Stimulated activated CD4-positive, alpha-beta T cell treated with anti-CD3 and anti-CD28 coated beads, Interleukin-1b, Interleukin-23, amount 100 ng/mL, for 4 hours (primary cell): ENCODE measurements around the gene CDH20.
"Not testable (repeated sequence)": the region's sequence is repeated elsewhere in the genome, so short reads cannot be mapped to it uniquely, and the experiment has no call there.

Experiments
- DNase-seq, 2 donors: peaks; one replicate each; pipeline ENCODE4 v3.0.0-alpha.2; 2020; ENCODE audit warnings: low read depth in 2 of 2

The CDH20 gene

DNA sequence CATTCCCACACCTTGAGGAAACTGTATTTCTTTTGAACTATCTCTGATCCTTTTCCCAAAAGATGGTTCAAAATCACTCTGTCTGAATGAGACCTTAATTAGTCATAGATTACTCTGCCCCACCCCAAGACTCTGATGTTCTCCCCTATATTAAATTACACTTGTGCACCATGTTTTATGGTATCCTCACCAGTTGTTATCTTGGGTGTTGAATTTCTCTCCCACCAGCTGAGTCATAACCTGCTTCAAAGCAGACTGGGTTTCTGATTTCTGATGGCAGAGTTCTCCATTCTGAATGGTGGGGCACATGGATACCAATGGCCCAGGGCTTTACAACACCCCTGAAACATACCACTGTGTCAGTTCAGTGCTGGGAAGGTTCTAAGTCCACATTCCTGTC lies 15.0 kb downstream of the CDH20 start:
- DNase-seq: no peak

DNA sequence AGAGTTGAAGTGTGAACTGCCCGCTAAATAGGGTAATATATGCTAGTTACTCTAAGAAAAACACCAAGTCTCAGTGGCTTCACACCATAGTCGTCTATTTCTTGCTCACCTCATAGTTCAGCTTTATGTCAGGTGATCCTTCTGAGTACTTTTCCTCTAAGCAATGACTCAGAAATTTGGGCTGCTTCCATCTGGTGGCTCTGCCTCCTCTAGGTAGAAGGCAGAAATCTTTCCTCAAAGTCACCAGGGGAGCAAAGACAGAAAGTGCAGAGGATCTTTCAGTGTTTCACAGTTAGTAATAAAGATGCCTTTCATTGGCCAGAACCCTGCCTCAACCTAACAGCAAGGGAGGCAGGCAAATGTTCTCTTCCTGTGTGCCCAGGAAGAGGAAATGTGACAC lies 17.3 kb downstream of the CDH20 start:
- DNase-seq: no peak

DNA sequence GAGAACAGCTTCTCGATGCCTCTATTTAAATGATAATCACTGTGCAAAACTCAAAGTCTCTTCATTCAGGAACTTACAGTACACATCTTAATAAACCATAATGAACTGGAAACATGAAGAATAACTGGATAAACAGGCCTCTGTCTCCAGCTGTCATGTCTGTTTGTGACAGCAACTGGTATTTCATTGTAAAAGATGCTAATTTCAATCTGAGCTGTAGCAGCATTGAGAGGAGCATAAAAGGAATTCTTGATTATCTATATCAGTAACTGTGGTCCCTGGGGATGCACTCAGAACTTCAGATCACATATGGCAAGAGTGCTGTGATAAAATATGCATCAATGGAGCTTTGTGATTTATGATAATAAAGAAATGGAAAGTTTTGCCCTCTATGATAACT lies 18.8 kb downstream of the CDH20 start:
- DNase-seq: no peak

GRCh38 chr18:61352611-61353010 lies 19.4 kb downstream of the CDH20 start:
- no peak for DNase-seq

- DNase-seq: no peak
These were observed 27.5 kb downstream of the CDH20 start for GRCh38 chr18:61360404-61361383.

DNA sequence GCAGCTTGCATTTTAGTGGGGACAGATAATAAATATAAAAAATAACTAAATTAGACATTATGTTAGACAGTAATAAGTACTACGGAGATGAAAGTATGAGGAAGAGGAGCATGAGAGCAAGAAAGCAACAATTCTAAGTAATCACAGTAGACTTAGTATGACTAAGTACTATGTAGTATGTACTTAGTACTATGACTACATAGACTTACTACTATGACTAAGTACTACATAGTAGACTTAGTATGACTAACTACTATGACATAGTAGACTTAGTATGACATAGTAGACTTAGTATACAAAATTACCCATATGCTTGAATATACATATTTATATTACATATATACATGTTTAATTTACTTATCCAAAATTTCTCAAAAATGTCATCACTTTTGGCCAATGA lies 29.3 kb downstream of the CDH20 start:
- no peak for DNase-seq

DNA sequence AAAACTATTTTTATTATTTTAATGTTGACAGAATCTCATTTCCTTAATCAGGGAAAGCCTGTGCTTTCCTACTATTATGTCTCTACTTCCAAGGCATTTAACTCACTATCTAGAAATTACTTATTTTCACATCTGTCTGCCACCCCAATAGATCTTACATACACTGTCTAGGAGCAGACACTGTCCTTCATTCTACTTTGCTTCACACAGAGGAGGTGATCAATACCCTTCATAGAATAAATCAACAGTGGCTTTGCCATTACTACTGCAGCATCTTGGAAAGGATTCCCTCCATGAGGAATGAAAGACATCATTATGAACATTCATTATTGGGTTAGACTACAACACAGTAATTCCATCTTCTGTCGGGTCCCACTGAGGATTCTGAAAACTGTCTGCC lies 31.7 kb downstream of the CDH20 start:
- DNase-seq: no peak

DNA sequence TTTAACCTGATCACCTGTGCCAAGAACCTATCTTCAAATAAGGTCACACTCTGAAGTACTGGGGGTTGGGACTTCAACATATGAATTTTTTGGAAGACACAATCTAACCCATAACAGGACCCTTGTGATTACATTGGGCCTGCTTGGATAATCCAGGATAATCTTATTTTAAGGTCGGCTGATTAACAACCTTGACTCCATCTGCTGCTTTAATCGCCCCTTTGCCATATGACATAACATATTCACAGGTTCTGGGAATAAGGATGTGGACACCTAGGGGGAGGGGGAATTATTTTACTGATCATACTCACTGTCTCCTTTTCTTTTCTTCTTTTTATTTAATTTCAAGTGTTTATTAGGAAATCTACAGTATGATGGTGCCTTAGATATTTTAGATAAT lies 34.8 kb downstream of the CDH20 start:
- DNase-seq: no peak

DNA sequence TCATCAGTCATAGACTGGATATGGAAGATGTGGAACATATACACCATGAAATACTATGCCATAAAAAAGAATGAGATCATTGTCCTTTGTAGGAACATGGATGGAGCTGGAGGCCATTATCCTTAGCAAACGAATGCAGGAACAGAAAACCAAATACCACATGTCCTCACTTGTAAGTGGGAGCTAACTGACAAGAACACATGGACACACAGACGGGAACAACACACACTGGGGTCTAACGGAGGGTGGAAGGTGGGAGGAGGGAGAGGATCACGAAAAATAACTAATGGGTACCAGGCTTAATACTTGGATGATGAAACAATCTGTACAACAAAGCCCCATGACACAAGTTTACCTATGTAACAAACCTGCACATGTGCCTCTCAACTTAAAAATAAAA lies 36.4 kb downstream of the CDH20 start:
- DNase-seq: not testable (repeated sequence)

GRCh38 chr18:61371111-61371510 lies 37.9 kb downstream of the CDH20 start:
- DNase-seq: no peak

GRCh38 chr18:61379827-61380226 lies 46.6 kb downstream of the CDH20 start:
- DNase-seq: no peak

GRCh38 chr18:61388010-61388409 lies 54.8 kb downstream of the CDH20 start:
- DNase-seq: no peak

GRCh38 chr18:61394983-61395382 lies 61.8 kb downstream of the CDH20 start:
- no peak for DNase-seq

- no peak for DNase-seq
These were observed 64.0 kb downstream of the CDH20 start for GRCh38 chr18:61397222-61397621.

- DNase-seq: no peak
These were observed 65.9 kb downstream of the CDH20 start for GRCh38 chr18:61398961-61399705.

GRCh38 chr18:61400016-61400635 lies 66.9 kb downstream of the CDH20 start:
- no peak for DNase-seq

GRCh38 chr18:61400716-61401115 lies 67.5 kb downstream of the CDH20 start:
- DNase-seq: no peak

DNA sequence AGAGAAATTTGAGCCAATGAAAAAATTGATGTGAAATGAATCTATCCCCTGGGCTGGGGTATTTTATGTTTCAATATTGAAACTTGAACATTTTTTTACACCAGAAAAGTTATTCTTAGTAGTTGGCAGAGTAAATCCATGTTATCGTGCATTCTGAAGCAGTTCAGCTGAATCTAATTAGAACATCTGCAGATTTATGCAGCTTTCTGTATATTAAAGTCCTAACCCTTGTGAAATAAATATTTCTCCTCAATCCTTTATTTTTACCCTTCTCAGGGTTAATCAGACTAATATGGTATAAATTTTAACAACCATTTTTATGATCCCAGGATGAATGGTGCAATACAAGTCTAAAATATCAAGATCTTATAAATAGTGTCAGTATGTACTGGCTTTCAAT lies 69.5 kb downstream of the CDH20 start:
- no peak for DNase-seq

GRCh38 chr18:61413396-61413795 lies 80.2 kb downstream of the CDH20 start:
- DNase-seq: no peak

GRCh38 chr18:61414086-61414485 lies 80.9 kb downstream of the CDH20 start:
- DNase-seq: no peak

DNA sequence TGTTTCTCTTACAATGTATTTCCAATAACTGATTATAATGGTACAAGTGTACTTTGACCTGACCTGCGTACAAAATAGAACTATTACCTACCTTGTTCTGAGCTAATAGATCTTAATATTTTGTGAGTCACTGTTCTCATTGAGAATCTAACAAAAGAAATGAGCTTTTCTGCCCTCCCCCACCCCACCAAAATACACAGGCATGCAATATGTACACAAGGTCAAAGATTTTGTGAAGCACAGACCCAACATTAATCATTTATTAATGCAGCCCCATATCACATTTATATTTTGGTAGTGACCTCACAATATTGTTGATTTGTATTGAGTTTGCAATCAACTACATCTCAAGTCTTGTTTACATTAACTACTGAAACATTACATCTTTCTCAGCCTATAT lies 86.5 kb downstream of the CDH20 start:
- DNase-seq: no peak

DNA sequence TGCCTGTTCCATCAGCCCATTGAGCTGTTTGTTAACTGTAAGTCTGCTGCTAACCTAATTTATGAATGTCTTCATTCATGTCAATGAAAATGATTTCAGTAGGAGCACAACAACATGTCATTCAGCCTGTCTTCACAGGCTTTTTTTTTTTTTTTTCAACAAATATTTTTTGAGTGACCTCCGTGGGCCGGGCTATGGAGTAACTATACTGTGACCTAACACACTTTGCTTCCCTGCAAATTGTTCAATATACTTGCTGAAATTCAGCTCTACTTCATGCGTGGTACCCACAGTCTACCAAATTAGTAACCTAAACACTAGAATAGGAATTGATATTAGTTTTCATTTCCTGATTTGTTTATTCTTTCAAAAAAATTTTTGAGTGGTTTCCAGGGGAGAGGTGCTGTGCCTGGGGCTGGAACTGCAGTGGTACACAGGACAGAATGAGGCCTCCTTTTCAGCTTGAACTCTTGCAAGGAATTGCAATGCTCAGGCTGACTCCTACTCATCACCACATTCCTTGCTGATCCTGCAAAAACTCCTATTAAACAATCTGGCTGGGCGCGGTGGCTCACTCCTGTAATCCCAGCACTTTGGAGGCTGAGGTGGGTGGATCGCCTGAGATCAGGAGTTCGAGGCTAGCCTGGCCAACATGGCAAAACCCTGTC lies 87.1 kb downstream of the CDH20 start:
- DNase-seq: no peak
